ENCODE measurements around the gene KANK3. TPM values are rescaled to one million over a fixed set of nuclear protein-coding genes. Genes with fewer than 3 reads are reported as not detected.

The KANK3 gene
- total and polyA plus RNA-seq, 12 donors, result 10.2 to 34.0 (median 17.3) TPM

GRCh38 chr19:8373867-8374813 lies 31.1 kb upstream of the KANK3 start:
- Histone ChIP-seq H3K4me3 (no peak overlapping the region), H3K4me1 (peaks cover 0 to 22% (median under 1%) of the 10 kb centered on the region in 9 donors), H3K36me3 (peaks cover 0 to 56% (median 4%) of the 10 kb centered on the region in 9 donors), H3K27ac (peak overlapping the region in 1 of 10 donors; percentile 52), H3K9me3 (no peaks in the 10 kb centered on the region), H3K27me3 (no peaks in the 10 kb centered on the region)
- intact Hi-C loops (cut with DNase I), result no loop called here
- peak in 6 of 8 donors; percentile 24 to 60 (median 44) for ATAC-seq
- 86 to 88% methylated on average over 26 of the region's 26 CpGs for WGBS, 2 donors
- no peak for DNase-seq
- TF ChIP-seq CTCF (IDR thresholded peaks at IDR 0.05), result peak in 1 of 9 donors; percentile 8

- intact Hi-C loops (cut with DNase I), result no loop called here
- ATAC-seq (peak in 1 of 8 donors; percentile 0), DNase-seq (no peak)
- H3K4me1 ChIP-seq, result peaks cover 12 to 51% (median 28%) of the 10 kb centered on the region in 9 donors
- WGBS, 2 donors, result 80 to 82% methylated on average over 28 of the region's 28 CpGs
- H3K27me3 ChIP-seq, result no peaks in the 10 kb centered on the region
- no peaks in the 10 kb centered on the region for H3K9me3 ChIP-seq
- H3K36me3 ChIP-seq, result peaks cover 0 to 72% (median 4%) of the 10 kb centered on the region in 9 donors
- H3K4me3 ChIP-seq, result no peak overlapping the region
- H3K27ac ChIP-seq, result peak overlapping the region in 5 of 10 donors; percentile 19 to 60 (median 33)
- no peak for TF ChIP-seq CTCF (IDR thresholded peaks at IDR 0.05)
These were observed 28.1 kb upstream of the KANK3 start for GRCh38 chr19:8371011-8371804.

- DNase-seq, result no peak
- no peak overlapping the region for H3K4me3 ChIP-seq
- no peaks in the 10 kb centered on the region for H3K9me3 ChIP-seq
- H3K36me3 ChIP-seq, result peaks cover 0 to 72% (median 4%) of the 10 kb centered on the region in 9 donors
- TF ChIP-seq CTCF (IDR thresholded peaks at IDR 0.05), result no peak
- intact Hi-C loops (cut with DNase I), result no loop called here
- peaks cover 12 to 57% (median 28%) of the 10 kb centered on the region in 9 donors for H3K4me1 ChIP-seq
- WGBS, 2 donors, result 84 to 87% methylated on average over 19 of the region's 19 CpGs
- peak overlapping the region in 4 of 10 donors; percentile 15 to 60 (median 29) for H3K27ac ChIP-seq
- peak in 5 of 8 donors; percentile 18 to 41 (median 34) for ATAC-seq
- peaks cover 0 to 7% (median 0%) of the 10 kb centered on the region in 7 donors for H3K27me3 ChIP-seq
These were observed 27.3 kb upstream of the KANK3 start for GRCh38 chr19:8370176-8371010.

Data from heart right ventricle (tissue), 16 donors.